Activated T-helper 1 cell treated with anti-CD3 and anti-CD28 coated beads, Interleukin-2, amount 50 U/mL, for 16 hours (primary cell): ENCODE data around the gene PKP2.

ENCODE experiments used
- DNase-seq, 2 donors: peaks; one replicate each; pipeline ENCODE4 v3.0.0-alpha.2; 2020; ENCODE audit warnings: low read depth in 1 of 2, low spot score in 1 of 2

The PKP2 gene

GRCh38 chr12:32896432-32897280, at the start of gene PKP2:
PKP2 (minus strand) TSS chr12:32896777; CDS start chr12:32896731, 46 bp downstream.
- no peak for DNase-seq

- DNase-seq = no peak
Observed at GRCh38 chr12:32944195-32944594, 47.6 kb upstream of the PKP2 start.

GRCh38 chr12:32939801-32940200, 43.2 kb upstream of the PKP2 start:
- no peak for DNase-seq

- no peak for DNase-seq
Observed at GRCh38 chr12:32926963-32927362, 30.4 kb upstream of the PKP2 start.

- DNase-seq = no peak
Observed at GRCh38 chr12:32926356-32926755, 29.8 kb upstream of the PKP2 start.

GRCh38 chr12:32922546-32923297, 26.1 kb upstream of the PKP2 start:
- no peak for DNase-seq

GRCh38 chr12:32921397-32921796, 24.8 kb upstream of the PKP2 start:
- DNase-seq = no peak

- DNase-seq = no peak
Observed at GRCh38 chr12:32920506-32921085, 24.0 kb upstream of the PKP2 start.

GRCh38 chr12:32918890-32919801, 22.6 kb upstream of the PKP2 start:
- no peak for DNase-seq

GRCh38 chr12:32917094-32917611, 20.6 kb upstream of the PKP2 start:
- no peak for DNase-seq

- DNase-seq = no peak
Observed at GRCh38 chr12:32907898-32908476, 11.4 kb upstream of the PKP2 start.

GRCh38 chr12:32907166-32907565, 10.6 kb upstream of the PKP2 start:
- no peak for DNase-seq

- DNase-seq = no peak
Observed at GRCh38 chr12:32906399-32907165, 10.0 kb upstream of the PKP2 start.

- no peak for DNase-seq
Observed at GRCh38 chr12:32903763-32904162, 7.2 kb upstream of the PKP2 start.

- DNase-seq = no peak
Observed at GRCh38 chr12:32903318-32903717, 6.7 kb upstream of the PKP2 start.

- no peak for DNase-seq
Observed at GRCh38 chr12:32902287-32902997, 5.9 kb upstream of the PKP2 start.

- no peak for DNase-seq
Observed at GRCh38 chr12:32901553-32901952, 5.0 kb upstream of the PKP2 start.

GRCh38 chr12:32897687-32898573, 1.4 kb upstream of the PKP2 start:
- DNase-seq = no peak
